ENCODE data around the gene MMUT. TPM values are rescaled to one million over a fixed set of nuclear protein-coding genes. Genes with fewer than 3 reads are reported as not detected.
"Not testable (repeated sequence)": the region's sequence is repeated elsewhere in the genome, so short reads cannot be mapped to it uniquely, and the experiment has no call there.

The MMUT gene
- total and polyA plus RNA-seq, 2 experiments from 2014 or later: 8.7 to 12.4 TPM

DNA sequence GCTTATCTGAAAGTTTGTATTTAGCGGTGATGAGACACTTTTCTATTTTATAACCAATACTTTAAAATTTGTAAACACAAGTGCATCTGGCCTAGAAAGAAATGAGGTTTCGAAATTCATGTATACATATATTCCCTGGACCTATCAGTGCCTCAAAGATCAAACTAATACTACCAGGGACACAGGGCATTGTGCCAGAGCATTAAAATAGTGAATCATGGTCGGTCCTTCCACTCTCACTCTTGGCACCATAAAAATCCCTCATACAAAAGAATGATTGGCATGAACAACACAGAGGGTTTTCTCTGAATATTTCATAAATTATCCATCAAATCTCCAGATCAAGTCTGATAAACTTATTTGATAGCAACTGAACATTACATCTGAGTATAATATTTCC is 62.0 kb downstream of the MMUT start (continued):
- TF ChIP-seq, protein P1, sequence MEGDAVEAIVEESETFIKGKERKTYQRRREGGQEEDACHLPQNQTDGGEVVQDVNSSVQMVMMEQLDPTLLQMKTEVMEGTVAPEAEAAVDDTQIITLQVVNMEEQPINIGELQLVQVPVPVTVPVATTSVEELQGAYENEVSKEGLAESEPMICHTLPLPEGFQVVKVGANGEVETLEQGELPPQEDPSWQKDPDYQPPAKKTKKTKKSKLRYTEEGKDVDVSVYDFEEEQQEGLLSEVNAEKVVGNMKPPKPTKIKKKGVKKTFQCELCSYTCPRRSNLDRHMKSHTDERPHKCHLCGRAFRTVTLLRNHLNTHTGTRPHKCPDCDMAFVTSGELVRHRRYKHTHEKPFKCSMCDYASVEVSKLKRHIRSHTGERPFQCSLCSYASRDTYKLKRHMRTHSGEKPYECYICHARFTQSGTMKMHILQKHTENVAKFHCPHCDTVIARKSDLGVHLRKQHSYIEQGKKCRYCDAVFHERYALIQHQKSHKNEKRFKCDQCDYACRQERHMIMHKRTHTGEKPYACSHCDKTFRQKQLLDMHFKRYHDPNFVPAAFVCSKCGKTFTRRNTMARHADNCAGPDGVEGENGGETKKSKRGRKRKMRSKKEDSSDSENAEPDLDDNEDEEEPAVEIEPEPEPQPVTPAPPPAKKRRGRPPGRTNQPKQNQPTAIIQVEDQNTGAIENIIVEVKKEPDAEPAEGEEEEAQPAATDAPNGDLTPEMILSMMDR (conservative IDR thresholded peaks at IDR 0.05; ENCODE audit: low read depth in 2 of 2): no peak
- TF ChIP-seq JUNB (IDR thresholded peaks at IDR 0.05; ENCODE audit: unreplicated experiment) (no peak), EZH2phosphoT487 (IDR thresholded peaks at IDR 0.05; ENCODE audit: unreplicated experiment) (no peak)

DNA sequence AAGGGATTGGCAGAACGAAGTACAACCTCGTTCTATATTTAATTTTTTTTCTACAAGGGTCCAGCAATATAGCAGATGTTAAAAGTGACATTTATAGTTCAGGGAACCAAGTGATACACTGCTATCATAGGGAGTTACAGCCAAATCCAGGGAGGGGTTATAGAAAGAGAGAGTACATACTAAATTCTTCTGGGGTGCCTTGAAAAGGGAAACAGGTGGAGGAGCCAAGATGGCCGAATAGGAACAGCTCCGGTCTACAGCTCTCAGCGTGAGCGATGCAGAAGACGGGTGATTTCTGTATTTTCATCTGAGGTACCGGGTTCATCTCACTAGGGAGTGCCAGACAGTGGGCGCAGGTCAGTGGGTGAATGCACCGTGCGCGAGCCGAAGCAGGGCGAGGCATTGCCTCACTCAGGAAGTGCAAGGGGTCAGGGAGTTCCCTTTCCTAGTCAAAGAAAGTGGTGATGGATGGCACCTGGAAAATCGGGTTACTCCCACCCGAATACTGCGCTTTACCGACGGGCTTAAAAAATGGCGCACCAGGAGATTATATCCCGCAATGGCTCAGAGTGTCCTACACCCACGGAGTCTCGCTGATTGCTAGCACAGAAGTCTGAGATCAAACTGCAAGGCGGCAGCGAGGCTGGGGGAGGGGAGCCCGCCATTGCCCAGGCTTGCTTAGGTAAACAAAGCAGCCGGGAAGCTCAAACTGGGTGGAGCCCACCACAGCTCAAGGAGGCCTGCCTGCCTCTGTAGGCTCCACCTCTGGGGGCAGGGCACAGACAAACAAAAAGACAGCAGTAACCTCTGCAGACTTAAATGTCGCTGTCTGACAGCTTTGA is 76.2 kb downstream of the MMUT start:
- H3K4me1 Mint-ChIP-seq; H3K4me2 ChIP-seq; H3K27ac ChIP-seq (ENCODE audit: low read depth); H3K4me3 Mint-ChIP-seq; H3K79me2 ChIP-seq (replicated peaks; ENCODE audit: insufficient read depth); H3K4me1 ChIP-seq (ENCODE audit: insufficient read depth); H3K36me3 ChIP-seq (ENCODE audit: insufficient read depth); H3F3A ChIP-seq (replicated peaks; ENCODE audit: low read depth); H3K27ac Mint-ChIP-seq; H3K27me3 Mint-ChIP-seq (ENCODE audit: insufficient read depth, low read depth, poor library complexity); H4K20me1 ChIP-seq (replicated peaks; ENCODE audit: insufficient read depth); H2AFZ ChIP-seq; H3K27me3 ChIP-seq (ENCODE audit: insufficient read depth); DNase-seq (ENCODE audit: low spot score); H3K9me2 ChIP-seq (ENCODE audit: insufficient read depth); ATAC-seq; H3K4me3 ChIP-seq: not testable (repeated sequence)
- Mint-ChIP-seq H3K9me3 (peaks cover 21% of the 10 kb centered on the region), H3K36me3 (ENCODE audit: low read depth) (peaks cover 12% of the 10 kb centered on the region)

DNA sequence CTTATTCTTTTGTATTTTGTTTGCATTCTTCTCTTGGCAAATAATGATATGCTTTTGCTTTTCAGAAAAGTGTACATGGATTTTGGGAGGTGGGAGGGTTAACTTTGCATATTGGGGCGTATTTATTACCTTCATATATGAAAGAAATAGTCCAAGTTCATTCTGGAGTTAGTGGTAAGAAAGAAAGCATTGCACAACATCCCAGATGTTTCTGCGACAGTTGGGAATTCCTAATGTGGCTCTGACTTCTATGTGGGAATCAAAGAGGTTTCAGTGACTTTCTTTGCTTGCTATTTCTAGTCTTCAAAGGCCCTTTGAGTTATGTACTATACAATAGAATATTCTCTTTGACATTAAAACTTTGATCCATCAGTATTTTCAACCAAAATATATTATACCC is 78.1 kb downstream of the MMUT start:
- TF ChIP-seq, protein P2, sequence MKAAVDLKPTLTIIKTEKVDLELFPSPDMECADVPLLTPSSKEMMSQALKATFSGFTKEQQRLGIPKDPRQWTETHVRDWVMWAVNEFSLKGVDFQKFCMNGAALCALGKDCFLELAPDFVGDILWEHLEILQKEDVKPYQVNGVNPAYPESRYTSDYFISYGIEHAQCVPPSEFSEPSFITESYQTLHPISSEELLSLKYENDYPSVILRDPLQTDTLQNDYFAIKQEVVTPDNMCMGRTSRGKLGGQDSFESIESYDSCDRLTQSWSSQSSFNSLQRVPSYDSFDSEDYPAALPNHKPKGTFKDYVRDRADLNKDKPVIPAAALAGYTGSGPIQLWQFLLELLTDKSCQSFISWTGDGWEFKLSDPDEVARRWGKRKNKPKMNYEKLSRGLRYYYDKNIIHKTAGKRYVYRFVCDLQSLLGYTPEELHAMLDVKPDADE (IDR thresholded peaks at IDR 0.05): no peak
- TF ChIP-seq POLR2AphosphoS5 (IDR thresholded peaks at IDR 0.05; ENCODE audit: low read depth) (no peak), ZNF114 (CRISPR knock-in tag; IDR thresholded peaks at IDR 0.05) (no peak), JUNB (IDR thresholded peaks at IDR 0.05; ENCODE audit: unreplicated experiment) (no peak), CREB1 (CRISPR knock-in tag; IDR thresholded peaks at IDR 0.05; ENCODE audit: low read depth) (no peak), EZH2 (IDR thresholded peaks at IDR 0.05; ENCODE audit: low read depth, unreplicated experiment) (no peak)
- Histone ChIP-seq H3K27ac (ENCODE audit: low read depth) (no peak overlapping the region), H3F3A (replicated peaks; ENCODE audit: low read depth) (no peaks in the 10 kb centered on the region), H3K79me2 (replicated peaks; ENCODE audit: insufficient read depth) (no peaks in the 10 kb centered on the region), H3K27me3 (ENCODE audit: insufficient read depth) (no peaks in the 10 kb centered on the region), H3K36me3 (ENCODE audit: insufficient read depth) (no peaks in the 10 kb centered on the region), H3K4me2 (no peak overlapping the region), H3K4me1 (ENCODE audit: insufficient read depth) (no peaks in the 10 kb centered on the region), H3K9me2 (ENCODE audit: insufficient read depth) (no peaks in the 10 kb centered on the region), H2AFZ (no peak overlapping the region), H3K4me3 (no peak overlapping the region), H4K20me1 (replicated peaks; ENCODE audit: insufficient read depth) (no peaks in the 10 kb centered on the region)
- ATAC-seq: no peak
- peaks cover 4% of the 10 kb centered on the region for H3K27me3 Mint-ChIP-seq (ENCODE audit: insufficient read depth, low read depth, poor library complexity)
- no peak overlapping the region for H3K4me3 Mint-ChIP-seq
- H3K36me3 Mint-ChIP-seq (ENCODE audit: low read depth): peaks cover 14% of the 10 kb centered on the region
- H3K9me3 Mint-ChIP-seq: peaks cover 22% of the 10 kb centered on the region
- H3K4me1 Mint-ChIP-seq: no peaks in the 10 kb centered on the region
- no peak overlapping the region for H3K27ac Mint-ChIP-seq
- no peak for DNase-seq (ENCODE audit: low spot score)

Other genes starting within 250 kb of the MMUT start
- 17.6 and 20.2 TPM in 2 replicates for gene CENPQ, start 117 bp upstream of the MMUT start, total RNA-seq (2014; rRNA removed; shearing (Covaris generic))
- 39.6 and 41.5 TPM in 2 replicates for gene CENPQ, start 117 bp upstream of the MMUT start, polyA plus RNA-seq (2016; fragmentation: Nextera tagmentation; extraction: Ambion mirVana)
- not detected in 2 replicates for gene GLYATL3, start 36.7 kb upstream of the MMUT start, total RNA-seq (2014; rRNA removed; shearing (Covaris generic))
- not detected in 2 replicates for gene GLYATL3, start 36.7 kb upstream of the MMUT start, polyA plus RNA-seq (2016; fragmentation: Nextera tagmentation; extraction: Ambion mirVana)
- gene C6orf141, start 87.4 kb upstream of the MMUT start, total RNA-seq (2014; rRNA removed; shearing (Covaris generic)): 4.0 and 5.2 TPM in 2 replicates
- gene C6orf141, start 87.4 kb upstream of the MMUT start, polyA plus RNA-seq (2016; fragmentation: Nextera tagmentation; extraction: Ambion mirVana): 6.4 and 7.2 TPM in 2 replicates
- gene RHAG, start 173.6 kb upstream of the MMUT start, total RNA-seq (2014; rRNA removed; shearing (Covaris generic)): not detected in 2 replicates
- not detected in 2 replicates for gene RHAG, start 173.6 kb upstream of the MMUT start, polyA plus RNA-seq (2016; fragmentation: Nextera tagmentation; extraction: Ambion mirVana)

Data from GM23338 (cell line).